ENCODE results near the gene GPHN. TPM values are rescaled to one million over a fixed set of nuclear protein-coding genes. Genes with fewer than 3 reads are reported as not detected.

The GPHN gene
- total RNA-seq, 1 donor from 2014 or later = 12.9 TPM

DNA sequence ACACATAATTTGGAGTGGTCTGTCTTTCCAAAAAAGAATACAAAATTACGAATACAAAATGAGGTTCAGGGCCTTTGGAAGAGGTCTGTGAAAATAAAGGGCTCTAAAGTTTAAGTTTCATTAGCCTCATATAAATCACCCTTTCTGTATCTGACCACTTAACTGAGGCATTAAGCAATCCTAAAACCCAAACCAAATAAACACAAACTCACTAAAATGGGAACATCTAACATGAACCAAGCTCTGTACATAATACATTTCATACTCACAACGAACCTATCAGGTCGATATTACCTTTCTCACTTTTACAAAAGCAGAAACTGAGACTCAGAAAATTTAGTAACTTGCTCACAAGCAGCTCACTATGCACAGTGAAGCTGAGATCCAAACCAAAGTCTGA, 22.9 kb upstream of the GPHN start:
- DNase-seq (ENCODE audit: low read depth) = no peak
- Histone ChIP-seq H3K27me3 (ENCODE audit: control insufficient read depth, insufficient read depth, low read length) (no peaks in the 10 kb centered on the region), H3K36me3 (ENCODE audit: control insufficient read depth, insufficient read depth, low read length) (no peaks in the 10 kb centered on the region), H3K4me3 (ENCODE audit: low read depth, low read length) (no peak overlapping the region)
- TF ChIP-seq, protein P1, sequence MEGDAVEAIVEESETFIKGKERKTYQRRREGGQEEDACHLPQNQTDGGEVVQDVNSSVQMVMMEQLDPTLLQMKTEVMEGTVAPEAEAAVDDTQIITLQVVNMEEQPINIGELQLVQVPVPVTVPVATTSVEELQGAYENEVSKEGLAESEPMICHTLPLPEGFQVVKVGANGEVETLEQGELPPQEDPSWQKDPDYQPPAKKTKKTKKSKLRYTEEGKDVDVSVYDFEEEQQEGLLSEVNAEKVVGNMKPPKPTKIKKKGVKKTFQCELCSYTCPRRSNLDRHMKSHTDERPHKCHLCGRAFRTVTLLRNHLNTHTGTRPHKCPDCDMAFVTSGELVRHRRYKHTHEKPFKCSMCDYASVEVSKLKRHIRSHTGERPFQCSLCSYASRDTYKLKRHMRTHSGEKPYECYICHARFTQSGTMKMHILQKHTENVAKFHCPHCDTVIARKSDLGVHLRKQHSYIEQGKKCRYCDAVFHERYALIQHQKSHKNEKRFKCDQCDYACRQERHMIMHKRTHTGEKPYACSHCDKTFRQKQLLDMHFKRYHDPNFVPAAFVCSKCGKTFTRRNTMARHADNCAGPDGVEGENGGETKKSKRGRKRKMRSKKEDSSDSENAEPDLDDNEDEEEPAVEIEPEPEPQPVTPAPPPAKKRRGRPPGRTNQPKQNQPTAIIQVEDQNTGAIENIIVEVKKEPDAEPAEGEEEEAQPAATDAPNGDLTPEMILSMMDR (IDR thresholded peaks at IDR 0.05; ENCODE audit: insufficient read depth, low read length, poor library complexity, severe bottlenecking) = no peak

DNA sequence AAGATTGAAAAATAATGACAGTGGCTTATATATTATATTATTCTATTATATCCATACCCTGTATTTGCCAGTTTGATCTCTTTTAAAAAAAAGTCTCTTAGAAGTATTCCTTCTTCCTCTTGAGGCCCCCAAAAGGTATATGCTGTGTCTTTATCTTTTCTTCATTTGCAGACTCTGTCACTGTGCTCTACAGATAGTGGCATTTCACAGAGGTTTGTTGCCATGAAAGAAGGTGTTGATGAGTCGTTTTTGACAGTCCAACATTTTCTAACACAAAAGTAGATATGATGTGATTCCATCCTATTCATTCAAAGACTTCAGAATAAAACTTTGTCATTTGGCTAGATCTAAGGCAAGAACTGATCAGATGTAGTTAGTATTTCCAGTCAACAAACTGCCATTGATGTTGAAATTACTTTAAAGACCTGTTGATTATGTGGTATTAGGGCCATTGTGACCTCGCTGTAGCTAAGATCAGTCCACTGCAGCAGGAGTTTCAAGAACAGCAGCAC, 22.0 kb upstream of the GPHN start, which contains the start of gene CCDC196:
TSS of gene CCDC196 (plus strand) at position 462 of the 512 bp plus-strand sequence. CDS start 132 bp downstream, outside the sequence.
- H3K4me3 ChIP-seq (ENCODE audit: low read depth, low read length) = no peak within 1 kb of the TSS
- H3K36me3 ChIP-seq (ENCODE audit: control insufficient read depth, insufficient read depth, low read length) = no peaks in the 10 kb centered on the region
- no peaks in the 10 kb centered on the region for H3K27me3 ChIP-seq (ENCODE audit: control insufficient read depth, insufficient read depth, low read length)
- no peak for DNase-seq (ENCODE audit: low read depth)
- TF ChIP-seq, protein P1 (IDR thresholded peaks at IDR 0.05; ENCODE audit: insufficient read depth, low read length, poor library complexity, severe bottlenecking) = no peak

DNA sequence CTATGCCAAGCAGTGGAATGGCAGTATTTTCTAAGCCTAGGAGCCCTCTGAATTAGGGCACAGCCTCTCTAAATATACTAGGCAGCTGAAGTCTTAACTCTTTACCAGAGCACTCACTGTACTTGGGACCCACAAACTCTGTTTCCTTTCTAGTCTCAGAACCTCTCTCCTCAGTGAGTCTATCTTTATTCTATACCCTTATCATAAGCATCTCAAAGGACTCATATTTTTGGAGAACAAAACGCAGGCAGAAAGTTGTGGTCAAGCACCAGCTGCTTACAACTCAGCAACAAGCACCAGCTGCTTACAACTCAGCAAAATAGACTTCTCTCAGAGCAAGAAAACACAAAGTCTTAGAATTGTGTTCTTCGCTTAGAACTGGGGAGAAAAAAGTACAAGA, 20.8 kb upstream of the GPHN start:
- H3K36me3 ChIP-seq (ENCODE audit: control insufficient read depth, insufficient read depth, low read length) = no peaks in the 10 kb centered on the region
- DNase-seq (ENCODE audit: low read depth) = no peak
- H3K4me3 ChIP-seq (ENCODE audit: low read depth, low read length) = no peak overlapping the region
- TF ChIP-seq, protein P1 (IDR thresholded peaks at IDR 0.05; ENCODE audit: insufficient read depth, low read length, poor library complexity, severe bottlenecking) = no peak
- H3K27me3 ChIP-seq (ENCODE audit: control insufficient read depth, insufficient read depth, low read length) = no peaks in the 10 kb centered on the region

DNA sequence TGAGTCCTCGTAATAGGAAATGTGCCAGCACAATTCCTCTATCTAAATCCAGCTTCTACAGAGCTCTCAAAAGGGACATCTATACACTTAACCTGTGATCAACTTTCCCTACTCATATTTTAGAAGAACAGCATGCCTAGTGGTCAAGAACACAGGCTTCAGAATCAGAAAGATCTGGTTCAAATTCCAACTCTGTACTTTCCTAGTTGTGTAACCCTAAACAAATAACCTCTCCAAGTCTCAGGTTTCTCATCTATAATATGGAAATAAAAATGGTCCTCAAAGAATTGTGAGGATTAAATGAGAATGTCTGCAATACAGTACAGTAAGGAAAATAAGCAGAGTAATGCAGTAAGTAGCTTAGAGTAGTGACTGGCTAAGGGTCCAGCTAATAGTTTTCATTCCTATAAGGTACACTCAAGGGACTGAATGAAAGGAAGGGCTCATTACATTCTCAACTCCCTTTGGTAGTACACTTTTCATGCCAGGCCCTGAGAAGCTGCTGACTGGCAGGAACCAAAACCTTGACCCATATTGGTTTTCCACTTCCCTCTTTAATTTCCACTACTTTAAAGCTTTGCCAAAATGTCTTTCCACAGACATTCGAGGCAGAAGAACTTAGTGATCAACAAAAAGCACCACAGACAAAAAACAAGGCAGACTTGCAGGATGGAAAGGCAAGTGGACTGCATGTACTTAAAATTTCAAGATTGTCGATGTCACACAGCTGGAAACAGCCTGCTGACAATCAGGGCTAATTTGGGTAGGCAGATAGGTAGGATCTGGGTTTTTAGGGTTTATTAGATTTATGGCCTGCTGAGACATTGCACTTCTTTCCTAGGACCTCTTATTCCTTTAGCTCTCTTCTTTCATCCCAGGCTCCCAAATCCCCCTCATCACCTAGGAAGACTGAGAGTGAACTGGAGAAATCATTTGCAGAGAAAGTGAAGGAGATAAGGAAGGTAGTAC, 17.5 kb upstream of the GPHN start:
- no peaks in the 10 kb centered on the region for H3K36me3 ChIP-seq (ENCODE audit: control insufficient read depth, insufficient read depth, low read length)
- TF ChIP-seq, protein P1 (IDR thresholded peaks at IDR 0.05; ENCODE audit: insufficient read depth, low read length, poor library complexity, severe bottlenecking) = no peak
- H3K27me3 ChIP-seq (ENCODE audit: control insufficient read depth, insufficient read depth, low read length) = no peaks in the 10 kb centered on the region
- DNase-seq (ENCODE audit: low read depth) = no peak
- H3K4me3 ChIP-seq (ENCODE audit: low read depth, low read length) = no peak overlapping the region

DNA sequence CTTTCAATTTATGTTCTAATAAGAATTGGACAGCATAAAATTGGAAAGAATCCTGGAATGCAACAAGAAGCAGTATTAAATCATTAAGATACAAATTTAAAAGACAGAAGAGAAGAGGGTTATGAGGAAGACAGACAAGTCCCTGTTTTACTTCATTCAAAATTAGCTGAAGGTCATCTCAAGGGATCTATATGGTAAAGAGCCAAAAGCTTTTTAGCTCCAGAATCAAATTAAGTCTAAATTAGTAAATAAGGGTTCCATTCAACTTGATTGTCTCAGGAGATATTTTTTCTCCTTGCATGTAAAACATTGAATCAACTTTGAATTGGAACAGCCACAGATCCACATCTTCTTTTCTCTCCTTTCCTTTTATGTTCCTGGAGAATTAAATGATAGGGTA, 14.2 kb upstream of the GPHN start:
- Histone ChIP-seq H3K27me3 (ENCODE audit: control insufficient read depth, insufficient read depth, low read length) (no peaks in the 10 kb centered on the region), H3K36me3 (ENCODE audit: control insufficient read depth, insufficient read depth, low read length) (no peaks in the 10 kb centered on the region), H3K4me3 (ENCODE audit: low read depth, low read length) (no peak overlapping the region)
- TF ChIP-seq, protein P1 (IDR thresholded peaks at IDR 0.05; ENCODE audit: insufficient read depth, low read length, poor library complexity, severe bottlenecking) = no peak
- DNase-seq (ENCODE audit: low read depth) = no peak

Data from kidney epithelial cell (primary cell).